Measurements from ENCODE around the gene NUF2. TPM values are rescaled to one million over a fixed set of nuclear protein-coding genes. Genes with fewer than 3 reads are reported as not detected.

NUF2 gene
- polyA plus RNA-seq (2013, experiment 1 of 2): 92.3 TPM
- polyA plus RNA-seq (2013, experiment 2 of 2): 106 TPM

DNA sequence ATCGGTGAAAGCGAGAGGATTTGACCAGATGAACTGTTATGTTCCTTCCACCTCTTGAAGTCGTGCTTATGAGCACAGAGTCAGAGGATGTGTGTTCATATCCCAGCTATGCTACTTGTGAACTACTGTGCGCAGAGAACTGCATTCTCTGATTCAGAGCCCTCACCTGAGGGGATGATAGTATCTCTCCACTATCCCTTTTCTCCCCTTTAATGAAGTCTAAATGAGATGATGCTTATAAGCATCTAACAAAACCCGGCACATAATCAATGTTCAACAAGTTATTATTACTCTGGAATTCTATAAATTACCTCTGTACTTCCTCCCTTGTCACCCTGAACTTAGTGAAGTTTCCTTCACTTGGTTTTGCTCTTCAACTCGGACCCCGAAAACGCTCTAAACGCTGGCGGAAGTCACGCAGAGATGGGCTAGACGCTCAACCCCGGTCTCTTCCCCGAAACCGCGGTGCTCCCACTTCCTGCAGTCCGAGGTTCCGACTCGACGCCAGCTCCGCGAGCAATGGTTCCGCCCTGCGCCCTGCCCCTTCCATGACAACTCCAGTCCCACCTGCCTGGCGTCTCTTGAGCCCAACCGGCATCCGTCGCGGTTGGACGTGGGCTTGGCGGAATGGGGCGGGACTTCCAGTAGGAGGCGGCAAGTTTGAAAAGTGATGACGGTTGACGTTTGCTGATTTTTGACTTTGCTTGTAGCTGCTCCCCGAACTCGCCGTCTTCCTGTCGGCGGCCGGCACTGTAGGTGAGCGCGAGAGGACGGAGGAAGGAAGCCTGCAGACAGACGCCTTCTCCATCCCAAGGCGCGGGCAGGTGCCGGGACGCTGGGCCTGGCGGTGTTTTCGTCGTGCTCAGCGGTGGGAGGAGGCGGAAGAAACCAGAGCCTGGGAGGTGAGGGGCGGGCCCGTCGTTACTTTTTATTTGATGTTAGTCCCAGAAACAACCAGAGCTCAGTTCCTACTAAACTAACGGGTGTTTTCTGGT lies at the start of gene NUF2:
TSS of gene NUF2 (plus strand) at position 644 of the 995 bp plus-strand sequence. CDS start 4,098 bp downstream, outside the sequence.
- Histone ChIP-seq H2BK120ac (ENCODE audit: low read depth, low read length) (no peak within 1 kb of the TSS), H3K23ac (ENCODE audit: low read depth, low read length, poor library complexity) (peak within 1 kb of the TSS; percentile 98), H2BK12ac (ENCODE audit: low read length) (no peak within 1 kb of the TSS), H3K36me3 (replicated peaks in 1 of 2; ENCODE audit: control insufficient read depth in 2 of 2, insufficient read depth in 2 of 2, low read length in 2 of 2) (peaks cover 2 to 48% of the 10 kb centered on the region in 2 donors), H3K14ac (ENCODE audit: low read length) (no peak within 1 kb of the TSS), H3K4me2 (ENCODE audit: insufficient read depth, low read length, poor library complexity, severe bottlenecking) (peak within 1 kb of the TSS; percentile 60), H3K4me1 (ENCODE audit: control insufficient read depth in 2 of 2, insufficient read depth in 1 of 2, low read depth in 1 of 2, low read length in 2 of 2) (peaks cover 0 to 3% of the 10 kb centered on the region in 2 donors), H2BK5ac (ENCODE audit: low read length) (no peak within 1 kb of the TSS), H3K79me1 (ENCODE audit: low read depth, low read length) (no peaks in the 10 kb centered on the region), H3K27ac (replicated peaks; ENCODE audit: low read length) (peak within 1 kb of the TSS; percentile 92), H2BK15ac (ENCODE audit: low read length) (no peak within 1 kb of the TSS), H3K9me3 (replicated peaks in 1 of 2; ENCODE audit: control insufficient read depth in 2 of 2, insufficient read depth in 1 of 2, low read depth in 1 of 2, low read length in 2 of 2) (no peaks in the 10 kb centered on the region), H2AFZ (ENCODE audit: low read length) (peak within 1 kb of the TSS; percentile 96), H2AK5ac (ENCODE audit: low read depth, low read length) (no peak within 1 kb of the TSS), H3K18ac (ENCODE audit: low read length) (peak within 1 kb of the TSS; percentile 86), H3K4me3 (ENCODE audit: low read length in 2 of 2) (peak within 1 kb of the TSS; percentile 62 to 96), H3K27me3 (ENCODE audit: control insufficient read depth in 3 of 3, insufficient read depth in 3 of 3, low read depth in 1 of 3, low read length in 3 of 3) (no peaks in the 10 kb centered on the region), H3K9ac (ENCODE audit: low read depth, low read length, poor library complexity) (peak within 1 kb of the TSS; percentile 87), H4K8ac (ENCODE audit: low read depth, low read length) (no peak within 1 kb of the TSS), H3K4ac (ENCODE audit: low read length) (no peak within 1 kb of the TSS), H4K91ac (ENCODE audit: low read depth, low read length, poor library complexity) (no peak within 1 kb of the TSS)
- DNase-seq (ENCODE audit: low spot score): peak; percentile 96
- WGBS, 2 donors (ENCODE audit: extremely low coverage in 2 of 2, insufficient read length in 2 of 2, insufficient replicate concordance in 1 of 2): no CpG with 5 or more reads among the region's 58 CpGs

DNA sequence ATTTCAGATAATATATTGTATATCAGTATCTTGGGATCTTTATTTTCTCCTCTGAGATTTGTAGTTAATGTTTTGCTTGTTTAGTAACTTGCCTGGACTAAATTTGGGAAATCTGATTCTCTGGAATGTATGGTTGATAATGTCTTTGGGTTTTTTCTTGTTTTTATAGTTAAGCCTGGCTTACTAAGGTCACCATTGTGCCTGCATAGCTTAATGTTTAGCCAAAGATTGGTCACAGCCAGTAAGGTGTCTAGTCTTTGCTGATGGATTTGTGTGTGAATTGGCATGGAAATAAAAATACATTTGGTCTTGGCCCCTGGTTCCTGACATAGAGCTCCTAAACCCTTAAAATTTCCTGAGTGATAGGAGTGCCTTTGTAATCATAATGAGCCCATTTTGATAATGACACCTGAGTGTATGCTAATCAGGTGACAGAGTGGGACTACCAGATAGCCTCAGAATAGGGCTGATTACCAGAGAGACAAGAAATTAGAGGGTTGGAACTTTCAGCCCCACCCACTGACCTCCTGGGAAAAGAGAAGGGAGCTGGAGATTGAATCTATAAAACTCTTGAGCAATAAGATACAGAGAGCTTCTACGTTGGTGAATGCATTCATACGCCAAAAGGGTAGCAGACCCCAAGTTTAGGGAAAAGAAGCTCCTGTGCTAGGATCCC lies 47.9 kb upstream of the NUF2 start:
- Histone ChIP-seq H3K9me3 (replicated peaks in 1 of 2; ENCODE audit: control insufficient read depth in 2 of 2, insufficient read depth in 1 of 2, low read depth in 1 of 2, low read length in 2 of 2) (peaks cover 0 to 12% of the 10 kb centered on the region in 2 donors), H3K23ac (ENCODE audit: low read depth, low read length, poor library complexity) (no peak overlapping the region), H3K27ac (replicated peaks; ENCODE audit: low read length) (no peak overlapping the region), H2BK12ac (ENCODE audit: low read length) (no peak overlapping the region), H3K4ac (ENCODE audit: low read length) (no peak overlapping the region), H2BK15ac (ENCODE audit: low read length) (no peak overlapping the region), H3K4me2 (ENCODE audit: insufficient read depth, low read length, poor library complexity, severe bottlenecking) (no peak overlapping the region), H4K8ac (ENCODE audit: low read depth, low read length) (no peak overlapping the region), H2AK5ac (ENCODE audit: low read depth, low read length) (no peak overlapping the region), H3K27me3 (ENCODE audit: control insufficient read depth in 3 of 3, insufficient read depth in 3 of 3, low read depth in 1 of 3, low read length in 3 of 3) (no peaks in the 10 kb centered on the region), H3K4me3 (ENCODE audit: low read length in 2 of 2) (no peak overlapping the region), H4K91ac (ENCODE audit: low read depth, low read length, poor library complexity) (no peak overlapping the region), H2BK120ac (ENCODE audit: low read depth, low read length) (no peak overlapping the region), H3K9ac (ENCODE audit: low read depth, low read length, poor library complexity) (no peak overlapping the region), H3K36me3 (replicated peaks in 1 of 2; ENCODE audit: control insufficient read depth in 2 of 2, insufficient read depth in 2 of 2, low read length in 2 of 2) (no peaks in the 10 kb centered on the region), H2BK5ac (ENCODE audit: low read length) (no peak overlapping the region), H3K4me1 (ENCODE audit: control insufficient read depth in 2 of 2, insufficient read depth in 1 of 2, low read depth in 1 of 2, low read length in 2 of 2) (no peaks in the 10 kb centered on the region), H3K14ac (ENCODE audit: low read length) (no peak overlapping the region), H3K18ac (ENCODE audit: low read length) (no peak overlapping the region), H3K79me1 (ENCODE audit: low read depth, low read length) (no peaks in the 10 kb centered on the region), H2AFZ (ENCODE audit: low read length) (no peak overlapping the region)
- no peak for DNase-seq (ENCODE audit: low spot score)
- no CpG with 5 or more reads among the region's 2 CpGs for WGBS, 2 donors (ENCODE audit: extremely low coverage in 2 of 2, insufficient read length in 2 of 2, insufficient replicate concordance in 1 of 2)

DNA sequence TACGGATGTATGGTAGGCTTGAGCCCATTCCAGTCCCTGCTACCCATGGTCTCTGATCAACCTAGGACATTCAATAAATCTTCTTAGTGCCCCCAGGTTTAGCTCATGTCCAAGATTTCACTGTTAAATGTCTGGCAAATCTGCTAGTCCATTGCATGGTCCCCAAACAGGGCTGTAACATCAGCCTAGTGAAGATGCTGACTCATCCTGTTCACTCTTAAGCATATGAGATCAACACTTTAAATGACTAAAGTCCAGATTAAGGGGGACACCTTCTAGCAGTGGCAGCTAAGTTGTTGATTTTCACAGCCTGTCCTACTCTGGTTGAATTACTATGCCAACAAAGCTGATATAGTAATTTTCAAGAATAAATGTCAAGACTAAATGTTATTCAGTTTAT lies 46.5 kb upstream of the NUF2 start:
- DNase-seq (ENCODE audit: low spot score): no peak
- H2AK5ac ChIP-seq (ENCODE audit: low read depth, low read length): no peak overlapping the region
- no peak overlapping the region for H4K91ac ChIP-seq (ENCODE audit: low read depth, low read length, poor library complexity)
- no peak overlapping the region for H4K8ac ChIP-seq (ENCODE audit: low read depth, low read length)
- no peaks in the 10 kb centered on the region for H3K36me3 ChIP-seq (replicated peaks in 1 of 2; ENCODE audit: control insufficient read depth in 2 of 2, insufficient read depth in 2 of 2, low read length in 2 of 2)
- no peak overlapping the region for H2AFZ ChIP-seq (ENCODE audit: low read length)
- no peak overlapping the region for H2BK15ac ChIP-seq (ENCODE audit: low read length)
- H3K4ac ChIP-seq (ENCODE audit: low read length): no peak overlapping the region
- WGBS, 2 donors (ENCODE audit: extremely low coverage in 2 of 2, insufficient read length in 2 of 2, insufficient replicate concordance in 1 of 2): no CpG with 5 or more reads among the region's 1 CpG
- H2BK5ac ChIP-seq (ENCODE audit: low read length): no peak overlapping the region
- H2BK120ac ChIP-seq (ENCODE audit: low read depth, low read length): no peak overlapping the region
- H3K18ac ChIP-seq (ENCODE audit: low read length): no peak overlapping the region
- H3K27me3 ChIP-seq (ENCODE audit: control insufficient read depth in 3 of 3, insufficient read depth in 3 of 3, low read depth in 1 of 3, low read length in 3 of 3): no peaks in the 10 kb centered on the region
- H3K4me3 ChIP-seq (ENCODE audit: low read length in 2 of 2): no peak overlapping the region
- H3K4me2 ChIP-seq (ENCODE audit: insufficient read depth, low read length, poor library complexity, severe bottlenecking): no peak overlapping the region
- H2BK12ac ChIP-seq (ENCODE audit: low read length): no peak overlapping the region
- H3K27ac ChIP-seq (replicated peaks; ENCODE audit: low read length): no peak overlapping the region
- no peaks in the 10 kb centered on the region for H3K4me1 ChIP-seq (ENCODE audit: control insufficient read depth in 2 of 2, insufficient read depth in 1 of 2, low read depth in 1 of 2, low read length in 2 of 2)
- no peak overlapping the region for H3K9ac ChIP-seq (ENCODE audit: low read depth, low read length, poor library complexity)
- no peak overlapping the region for H3K14ac ChIP-seq (ENCODE audit: low read length)
- H3K9me3 ChIP-seq (replicated peaks in 1 of 2; ENCODE audit: control insufficient read depth in 2 of 2, insufficient read depth in 1 of 2, low read depth in 1 of 2, low read length in 2 of 2): peaks cover 0 to 12% of the 10 kb centered on the region in 2 donors
- no peak overlapping the region for H3K23ac ChIP-seq (ENCODE audit: low read depth, low read length, poor library complexity)
- no peaks in the 10 kb centered on the region for H3K79me1 ChIP-seq (ENCODE audit: low read depth, low read length)

DNA sequence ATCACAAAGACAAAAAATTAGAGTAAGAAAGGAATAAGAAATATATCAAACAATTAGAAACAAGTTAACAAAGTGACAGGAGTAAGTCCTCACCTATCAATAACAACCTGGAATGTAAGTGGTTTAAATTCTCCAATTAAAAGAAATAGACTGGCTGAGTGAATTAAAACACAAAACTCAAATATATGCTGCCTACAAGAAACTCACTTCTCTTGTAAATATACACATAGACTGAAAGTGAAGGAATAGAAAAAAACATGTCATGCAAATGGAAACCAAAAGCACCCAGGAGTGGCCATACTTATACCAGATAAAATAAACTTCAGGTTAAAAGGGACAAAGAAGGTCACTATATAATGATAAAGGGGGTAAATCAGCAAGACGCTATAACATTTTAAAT lies 43.2 kb upstream of the NUF2 start:
- WGBS, 2 donors (ENCODE audit: extremely low coverage in 2 of 2, insufficient read length in 2 of 2, insufficient replicate concordance in 1 of 2): no CpG with 5 or more reads among the region's 1 CpG
- H3K4me3 ChIP-seq (ENCODE audit: low read length in 2 of 2): no peak overlapping the region

More for the DNA sequence above, 43.2 kb upstream of the NUF2 start:
- Histone ChIP-seq H2BK12ac (ENCODE audit: low read length) (no peak overlapping the region), H2BK120ac (ENCODE audit: low read depth, low read length) (no peak overlapping the region), H3K4me1 (ENCODE audit: control insufficient read depth in 2 of 2, insufficient read depth in 1 of 2, low read depth in 1 of 2, low read length in 2 of 2) (no peaks in the 10 kb centered on the region), H2AFZ (ENCODE audit: low read length) (no peak overlapping the region), H3K18ac (ENCODE audit: low read length) (no peak overlapping the region), H3K4me2 (ENCODE audit: insufficient read depth, low read length, poor library complexity, severe bottlenecking) (no peak overlapping the region), H3K9ac (ENCODE audit: low read depth, low read length, poor library complexity) (no peak overlapping the region), H3K9me3 (replicated peaks in 1 of 2; ENCODE audit: control insufficient read depth in 2 of 2, insufficient read depth in 1 of 2, low read depth in 1 of 2, low read length in 2 of 2) (peaks cover 0 to 12% of the 10 kb centered on the region in 2 donors), H2BK5ac (ENCODE audit: low read length) (no peak overlapping the region), H3K14ac (ENCODE audit: low read length) (no peak overlapping the region), H4K91ac (ENCODE audit: low read depth, low read length, poor library complexity) (no peak overlapping the region), H4K8ac (ENCODE audit: low read depth, low read length) (no peak overlapping the region), H3K79me1 (ENCODE audit: low read depth, low read length) (no peaks in the 10 kb centered on the region), H3K36me3 (replicated peaks in 1 of 2; ENCODE audit: control insufficient read depth in 2 of 2, insufficient read depth in 2 of 2, low read length in 2 of 2) (no peaks in the 10 kb centered on the region), H3K4ac (ENCODE audit: low read length) (no peak overlapping the region), H3K23ac (ENCODE audit: low read depth, low read length, poor library complexity) (no peak overlapping the region), H3K27me3 (ENCODE audit: control insufficient read depth in 3 of 3, insufficient read depth in 3 of 3, low read depth in 1 of 3, low read length in 3 of 3) (no peaks in the 10 kb centered on the region), H2BK15ac (ENCODE audit: low read length) (no peak overlapping the region), H2AK5ac (ENCODE audit: low read depth, low read length) (no peak overlapping the region), H3K27ac (replicated peaks; ENCODE audit: low read length) (no peak overlapping the region)
- DNase-seq (ENCODE audit: low spot score): no peak
